ENCODE results near the gene INTS2. TPM values are rescaled to one million over a fixed set of nuclear protein-coding genes. Genes with fewer than 3 reads are reported as not detected.
"Not testable (repeated sequence)": the region's sequence is repeated elsewhere in the genome, so short reads cannot be mapped to it uniquely, and the experiment has no call there.

INTS2 gene
- total RNA-seq, 1 donor from 2014 or later: 12.7 TPM

GRCh38 chr17:61832463-61832862, 95.3 kb downstream of the INTS2 start:
- Histone ChIP-seq H3K4me3 (no peak overlapping the region), H3K27me3 (ENCODE audit: low read depth) (no peaks in the 10 kb centered on the region), H3K9me3 (no peaks in the 10 kb centered on the region), H3K27ac (no peak overlapping the region), H3K36me3 (no peaks in the 10 kb centered on the region), H3K4me1 (no peaks in the 10 kb centered on the region)
- no peak for ATAC-seq
- intact Hi-C loops (cut with DNase I): no loop called here
- no peak for TF ChIP-seq CTCF (IDR thresholded peaks at IDR 0.05)
- DNase-seq: no peak

GRCh38 chr17:61831099-61831498, 96.7 kb downstream of the INTS2 start:
- Histone ChIP-seq H3K9me3 (no peaks in the 10 kb centered on the region), H3K27me3 (ENCODE audit: low read depth) (no peaks in the 10 kb centered on the region), H3K27ac (no peak overlapping the region), H3K36me3 (no peaks in the 10 kb centered on the region), H3K4me3 (no peak overlapping the region), H3K4me1 (no peaks in the 10 kb centered on the region)
- intact Hi-C loops (cut with DNase I): no loop called here
- no peak for TF ChIP-seq CTCF (IDR thresholded peaks at IDR 0.05)
- no peak for ATAC-seq
- DNase-seq: no peak

GRCh38 chr17:61828694-61829093, 99.1 kb downstream of the INTS2 start:
- DNase-seq (no peak), ATAC-seq (no peak)
- Histone ChIP-seq H3K4me1 (no peaks in the 10 kb centered on the region), H3K9me3 (no peaks in the 10 kb centered on the region), H3K27me3 (ENCODE audit: low read depth) (no peaks in the 10 kb centered on the region), H3K27ac (no peak overlapping the region), H3K4me3 (no peak overlapping the region), H3K36me3 (no peaks in the 10 kb centered on the region)
- TF ChIP-seq CTCF (IDR thresholded peaks at IDR 0.05): no peak
- intact Hi-C loops (cut with DNase I): no loop called here

GRCh38 chr17:61827649-61828395, 100.0 kb downstream of the INTS2 start:
- Histone ChIP-seq H3K27ac (no peak overlapping the region), H3K36me3 (no peaks in the 10 kb centered on the region), H3K27me3 (ENCODE audit: low read depth) (no peaks in the 10 kb centered on the region), H3K9me3 (no peaks in the 10 kb centered on the region), H3K4me1 (no peaks in the 10 kb centered on the region), H3K4me3 (no peak overlapping the region)
- no peak for TF ChIP-seq CTCF (IDR thresholded peaks at IDR 0.05)
- intact Hi-C loops (cut with DNase I): no loop called here
- ATAC-seq (no peak), DNase-seq (no peak)

GRCh38 chr17:61826866-61827265, 100.9 kb downstream of the INTS2 start:
- H3K36me3 ChIP-seq; H3K27me3 ChIP-seq (ENCODE audit: low read depth); DNase-seq; intact Hi-C loops (cut with DNase I); H3K27ac ChIP-seq; H3K4me1 ChIP-seq; ATAC-seq; H3K9me3 ChIP-seq; H3K4me3 ChIP-seq: not testable (repeated sequence)

- H3K4me3 ChIP-seq; ATAC-seq; H3K27me3 ChIP-seq (ENCODE audit: low read depth); H3K27ac ChIP-seq; DNase-seq; H3K36me3 ChIP-seq; intact Hi-C loops (cut with DNase I); H3K4me1 ChIP-seq; H3K9me3 ChIP-seq: not testable (repeated sequence)
Observed at GRCh38 chr17:61826198-61826597, 101.6 kb downstream of the INTS2 start.
